Measurements from ENCODE around the gene ACOT4.
"Not testable (repeated sequence)": the region's sequence is repeated elsewhere in the genome, so short reads cannot be mapped to it uniquely, and the experiment has no call there.

The ACOT4 gene

DNA sequence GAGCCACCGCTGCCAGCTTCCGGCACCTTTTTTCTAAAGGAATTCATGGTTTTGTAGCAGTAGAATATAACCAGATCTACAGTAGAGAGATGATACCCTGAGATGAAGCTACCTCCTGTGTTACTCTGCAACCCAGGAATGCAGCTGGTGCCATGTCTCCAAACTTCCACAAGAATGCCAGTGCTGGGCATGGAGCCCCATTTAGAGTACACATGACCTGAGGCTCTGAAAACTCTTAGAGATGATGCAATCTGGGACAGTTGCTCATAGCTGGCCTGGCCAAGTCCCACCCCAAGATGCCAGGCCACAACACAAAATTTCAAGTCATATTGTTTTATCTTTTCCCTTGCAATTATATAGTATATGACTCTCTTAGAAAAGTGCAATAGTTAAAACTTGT is 14.5 kb upstream of the ACOT4 start:
- DNase-seq = not testable (repeated sequence)

DNA sequence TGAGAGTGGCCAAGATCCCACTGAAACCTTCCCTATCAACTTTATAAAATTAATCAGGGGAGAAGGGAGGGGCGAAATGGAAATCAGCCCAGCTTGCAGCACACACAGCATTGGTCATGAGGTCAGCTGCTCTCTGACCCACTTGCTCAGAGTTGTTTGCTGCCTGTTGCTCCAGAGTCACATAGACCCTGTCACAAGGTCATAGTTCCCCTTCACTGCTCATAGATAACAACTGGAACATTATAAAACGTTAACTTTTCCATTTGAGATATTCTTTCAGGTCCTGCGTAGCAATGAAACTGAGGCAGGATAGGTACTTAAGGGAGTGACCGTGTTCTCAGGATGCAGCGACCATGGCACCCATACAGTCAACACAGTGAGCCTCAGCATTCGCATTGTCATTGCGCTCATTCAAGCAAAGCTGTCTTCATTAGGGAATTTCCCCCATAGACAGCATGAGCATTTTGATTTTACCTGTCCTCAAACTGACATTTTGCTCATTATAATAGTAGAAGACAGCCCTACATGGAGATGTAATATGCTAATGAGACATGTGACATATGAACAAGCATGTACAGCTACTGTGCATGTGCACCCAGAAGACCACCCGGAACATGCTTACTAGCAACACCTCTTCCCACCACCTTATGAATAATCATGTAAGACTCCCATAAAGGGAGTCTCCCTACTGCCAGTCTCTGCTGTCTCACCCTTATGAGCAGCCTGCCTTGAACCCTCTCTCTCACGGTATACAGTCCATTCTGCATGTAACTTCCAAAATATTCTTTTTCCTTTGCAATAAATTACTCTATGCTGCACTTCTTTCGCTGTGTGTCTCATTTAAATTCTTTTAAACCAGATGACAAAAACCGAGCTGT is 9.3 kb upstream of the ACOT4 start:
- DNase-seq = not testable (repeated sequence)

DNA sequence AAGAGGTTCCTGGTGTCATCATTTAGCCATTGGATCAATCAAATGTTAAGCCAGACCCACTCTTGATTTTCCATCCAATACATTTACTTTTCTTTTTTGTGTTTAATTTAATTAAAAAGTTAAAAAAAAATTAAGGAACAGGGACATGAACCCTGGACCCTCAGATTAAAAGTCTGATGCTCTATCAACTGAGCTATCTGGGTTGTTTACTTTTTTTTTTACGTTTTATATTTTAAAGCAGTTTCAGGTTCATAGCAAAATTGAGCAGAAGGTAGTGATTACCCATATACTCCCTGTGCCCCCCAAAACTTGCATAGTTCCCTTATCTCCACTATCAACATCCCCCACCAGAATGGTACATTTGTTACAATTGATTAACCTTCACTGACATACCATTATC is 3.0 kb upstream of the ACOT4 start:
- DNase-seq = no peak

DNA sequence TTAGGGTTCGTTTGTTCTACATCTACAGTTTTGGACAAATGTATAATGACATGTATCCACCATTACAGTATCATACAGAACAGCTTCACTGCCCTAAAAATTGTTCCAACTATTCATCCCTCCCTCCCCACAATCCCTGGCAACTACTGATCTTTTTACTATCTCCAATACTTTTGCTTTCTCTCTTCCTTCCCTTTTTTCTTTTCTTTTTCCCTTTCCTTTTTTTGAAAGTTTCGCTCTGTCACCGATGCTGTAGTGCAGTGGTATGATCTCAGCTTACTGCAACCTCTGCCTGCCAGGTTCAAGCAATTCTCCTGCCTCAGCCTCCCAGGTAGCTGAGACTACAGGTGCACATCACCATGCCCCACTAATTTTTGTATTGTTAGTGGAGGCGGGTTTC is 2.6 kb upstream of the ACOT4 start:
- DNase-seq = no peak

DNA sequence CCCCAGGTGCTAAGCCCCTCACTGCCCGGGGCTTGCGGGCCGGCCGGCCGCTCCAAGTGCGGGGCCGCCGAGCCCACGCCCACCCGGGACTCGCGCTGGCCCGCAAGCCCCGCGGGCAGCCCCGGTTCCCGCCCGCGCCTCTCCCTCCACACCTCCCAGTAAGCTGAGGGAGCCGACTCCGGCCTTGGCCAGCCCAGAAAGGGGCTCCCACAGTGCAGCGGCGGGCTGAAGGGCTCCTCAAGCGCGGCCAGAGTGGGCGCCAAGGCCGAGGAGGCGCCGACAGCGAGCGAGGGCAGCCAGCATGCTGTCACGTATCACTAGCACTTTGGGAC is 1.0 kb upstream of the ACOT4 start:
- not testable (repeated sequence) for DNase-seq

DNA sequence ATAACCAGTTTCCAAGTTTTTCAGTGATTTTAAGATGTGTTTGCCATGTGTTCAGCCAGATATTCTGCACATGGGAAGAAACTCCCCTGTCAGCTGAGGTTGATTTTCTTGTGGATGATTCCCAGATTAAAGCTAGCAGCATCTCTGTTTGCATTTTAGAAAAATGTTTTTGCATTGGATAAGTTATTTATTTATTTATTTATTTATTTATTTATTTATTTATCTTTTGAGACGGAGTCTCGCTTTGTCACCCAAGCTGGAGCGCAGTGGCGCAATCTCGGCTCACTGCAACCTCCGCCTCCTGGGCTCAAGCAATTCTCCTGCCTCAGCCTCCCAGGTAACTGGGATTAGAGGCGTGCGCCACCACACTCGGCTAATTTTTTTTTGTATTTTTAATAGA is 2.8 kb downstream of the ACOT4 start:
- DNase-seq = no peak

DNA sequence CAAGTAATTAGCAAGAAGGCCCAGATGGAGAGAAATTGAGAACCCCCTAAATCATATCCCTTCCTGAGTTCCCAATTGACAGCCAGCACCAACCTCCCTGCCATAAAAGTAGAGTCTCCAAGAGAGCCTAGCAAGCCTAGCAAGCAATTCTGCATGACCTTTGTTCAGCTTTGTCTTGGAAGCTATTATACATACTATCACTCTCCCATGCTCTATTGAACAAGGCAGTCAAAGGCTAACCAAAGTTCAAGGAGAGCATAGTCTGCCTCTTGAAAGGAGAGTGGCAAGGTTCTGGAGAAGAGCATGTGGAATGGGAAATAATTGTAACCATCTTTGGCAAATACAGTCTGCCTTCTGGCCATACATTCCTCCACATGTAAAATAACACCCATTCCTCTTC is 7.8 kb downstream of the ACOT4 start:
- no peak for DNase-seq

DNA sequence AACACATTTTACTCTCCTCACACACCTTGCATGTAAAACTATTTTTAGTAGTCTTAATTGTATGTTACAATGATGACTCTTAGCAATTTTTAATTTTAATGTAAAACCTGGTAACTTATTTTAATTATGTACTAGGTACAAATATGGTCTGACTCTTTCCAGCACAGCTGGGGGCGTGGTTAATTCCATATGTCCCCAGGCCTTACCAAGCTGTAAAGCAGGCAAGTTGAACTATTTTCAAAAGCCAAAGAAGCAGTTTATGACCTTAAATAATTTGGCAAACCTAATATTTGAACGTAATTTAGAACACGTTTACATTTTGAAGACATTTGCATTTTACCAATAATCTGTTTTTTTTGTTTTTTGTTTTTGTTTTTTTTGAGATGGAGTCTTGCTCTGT is 11.3 kb downstream of the ACOT4 start:
- no peak for DNase-seq

DNA sequence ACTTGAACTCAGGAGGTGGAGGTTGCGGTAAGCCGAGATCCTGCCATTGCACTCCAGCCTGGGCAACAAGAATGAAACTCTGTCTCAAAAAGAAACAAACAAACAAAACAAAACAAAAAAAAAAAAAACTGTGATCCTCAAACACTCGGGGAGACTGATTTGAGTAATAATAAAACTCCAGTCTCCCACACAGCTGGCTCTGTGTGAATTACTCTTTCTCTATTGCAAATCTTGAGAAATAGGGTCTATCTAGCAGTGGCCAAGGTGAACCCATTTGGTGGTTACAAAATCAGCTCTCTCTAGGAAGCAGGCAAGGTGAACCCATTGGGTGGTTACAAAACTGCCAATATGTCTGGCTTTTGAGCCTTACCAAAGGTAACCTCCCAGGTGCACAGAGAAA is 14.6 kb downstream of the ACOT4 start:
- DNase-seq = no peak

DNA sequence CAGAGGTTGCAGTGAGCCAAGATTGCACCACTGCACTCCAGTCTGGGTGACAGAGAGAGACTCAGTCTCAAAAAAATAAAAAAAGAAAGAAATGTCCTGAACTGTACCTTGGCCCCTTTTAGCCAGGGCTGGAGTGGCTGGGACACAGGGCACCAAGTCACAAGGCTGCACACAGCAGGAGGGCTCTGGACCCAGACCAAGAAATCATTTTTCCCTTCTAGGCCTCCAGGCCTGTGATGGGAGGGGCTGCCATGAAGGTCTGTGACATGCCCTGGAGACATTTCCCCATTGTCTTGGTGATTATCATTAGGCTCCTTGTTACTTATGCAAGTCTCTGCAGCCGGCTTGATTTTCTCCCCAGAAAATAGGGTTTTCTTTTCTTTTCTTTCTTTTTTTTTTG is 15.6 kb downstream of the ACOT4 start:
- DNase-seq = no peak

DNA sequence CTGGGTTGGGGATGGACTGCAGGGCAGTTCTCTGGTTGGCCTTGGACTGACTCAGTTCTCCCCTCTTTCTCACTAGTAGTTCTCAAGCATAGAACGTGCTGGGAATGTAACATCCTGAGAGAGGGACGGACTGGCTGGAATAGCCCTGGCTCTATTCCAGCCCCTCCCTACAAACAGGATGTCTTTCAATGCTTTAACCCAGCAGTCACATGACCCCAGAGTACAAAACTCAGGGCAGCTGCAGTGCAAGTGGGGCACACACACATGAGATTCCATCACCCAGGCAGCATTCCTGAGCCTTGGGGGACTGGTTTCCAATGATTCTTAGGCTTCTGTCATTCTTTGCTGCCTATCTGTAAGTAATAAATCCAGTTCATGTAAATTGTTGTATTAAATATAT is 19.0 kb downstream of the ACOT4 start:
- no peak for DNase-seq

DNA sequence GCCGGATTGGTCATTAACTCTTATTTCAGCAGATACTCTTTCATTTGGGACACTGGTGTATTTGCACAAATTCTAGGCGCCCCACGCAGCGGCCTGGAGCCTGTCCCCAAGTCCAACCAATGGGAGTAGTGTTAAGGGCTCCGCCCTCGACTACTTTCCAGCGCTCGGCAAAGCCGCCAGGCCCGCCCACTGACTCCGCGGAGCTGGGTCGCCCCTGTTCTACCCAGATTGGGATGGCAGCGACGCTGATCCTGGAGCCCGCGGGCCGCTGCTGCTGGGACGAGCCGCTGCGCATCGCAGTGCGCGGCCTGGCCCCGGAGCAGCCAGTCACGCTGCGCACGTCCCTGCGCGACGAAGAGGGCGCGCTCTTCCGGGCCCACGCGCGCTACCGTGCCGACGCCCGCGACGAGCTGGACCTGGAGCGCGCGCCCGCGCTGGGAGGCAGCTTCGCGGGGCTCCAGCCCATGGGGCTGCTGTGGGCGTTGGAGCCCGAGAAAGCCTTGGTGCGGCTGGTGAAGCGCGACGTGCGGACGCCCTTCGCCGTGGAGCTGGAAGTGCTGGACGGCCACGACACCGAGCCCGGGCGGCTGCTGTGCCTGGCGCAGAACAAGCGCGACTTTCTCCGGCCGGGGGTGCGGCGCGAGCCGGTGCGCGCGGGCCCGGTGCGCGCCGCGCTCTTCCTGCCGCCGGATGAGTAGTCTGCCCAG is 20.8 kb downstream of the ACOT4 start, which contains the start of gene ACOT6:
Gene ACOT6, plus strand, starts transcription at position 179 of the 707 bp plus-strand sequence. Its CDS starts 55 bp downstream, at position 234.
- peak; percentile 69 for DNase-seq

DNA sequence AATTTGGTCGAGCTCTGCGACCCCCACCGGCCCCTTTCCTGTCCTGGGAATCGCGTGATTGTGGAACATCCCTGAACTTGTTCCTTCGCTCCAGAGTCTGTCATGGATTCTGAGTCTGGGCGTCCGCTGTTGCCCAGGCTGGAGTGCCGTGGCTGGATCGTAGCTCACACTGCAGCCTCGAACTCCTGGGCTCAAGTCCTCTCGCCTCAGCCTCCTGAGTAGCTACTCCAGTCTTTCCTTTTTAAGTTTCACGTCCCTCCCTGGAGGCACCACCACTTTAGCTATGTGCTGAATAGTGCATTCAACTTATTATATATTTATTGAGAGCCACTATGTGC is 21.3 kb downstream of the ACOT4 start:
- no peak for DNase-seq

DNA sequence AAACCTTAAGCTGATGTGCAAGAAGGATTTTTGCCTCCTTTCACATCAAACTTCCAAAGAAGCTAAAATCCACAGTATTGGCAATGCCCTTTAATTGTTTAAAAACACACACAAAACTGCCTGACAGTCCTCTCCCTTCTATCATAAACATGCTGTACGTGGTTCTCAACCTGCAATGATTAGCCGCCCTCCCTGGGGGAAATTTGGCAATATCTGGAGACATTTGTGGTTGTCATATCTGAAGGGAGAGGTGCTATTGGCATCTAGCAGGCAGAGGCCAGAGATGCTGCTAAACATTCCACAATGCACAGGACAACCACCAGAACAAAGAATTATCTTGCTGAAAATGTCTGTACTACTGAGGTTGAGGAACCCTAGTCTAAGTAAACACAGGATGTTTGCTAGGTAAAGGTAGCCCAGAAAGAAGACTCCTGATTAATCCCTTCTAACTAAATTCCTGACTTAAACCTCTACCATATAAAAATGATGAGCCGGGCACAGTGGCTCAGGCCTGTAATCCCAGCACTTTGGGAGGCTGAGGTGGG is 21.8 kb downstream of the ACOT4 start:
- no peak for DNase-seq

DNA sequence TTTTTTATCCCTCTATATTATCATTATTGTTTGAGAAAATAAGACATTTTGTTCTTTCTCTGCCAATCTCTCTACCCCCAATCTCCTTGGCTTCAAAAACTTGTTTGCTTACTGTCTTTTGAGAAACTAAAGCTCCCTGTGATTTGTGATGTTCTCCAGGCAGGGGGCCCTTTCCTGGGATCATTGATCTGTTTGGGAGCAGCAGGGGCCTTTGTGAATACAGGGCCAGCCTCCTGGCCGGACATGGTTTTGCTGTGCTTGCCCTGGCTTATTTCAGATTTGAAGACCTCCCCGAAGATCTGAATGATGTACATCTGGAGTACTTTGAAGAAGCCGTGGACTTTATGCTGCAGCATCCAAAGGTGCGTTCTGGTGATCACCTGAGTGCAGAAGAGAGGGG is 25.2 kb downstream of the ACOT4 start:
- DNase-seq = no peak

DNA sequence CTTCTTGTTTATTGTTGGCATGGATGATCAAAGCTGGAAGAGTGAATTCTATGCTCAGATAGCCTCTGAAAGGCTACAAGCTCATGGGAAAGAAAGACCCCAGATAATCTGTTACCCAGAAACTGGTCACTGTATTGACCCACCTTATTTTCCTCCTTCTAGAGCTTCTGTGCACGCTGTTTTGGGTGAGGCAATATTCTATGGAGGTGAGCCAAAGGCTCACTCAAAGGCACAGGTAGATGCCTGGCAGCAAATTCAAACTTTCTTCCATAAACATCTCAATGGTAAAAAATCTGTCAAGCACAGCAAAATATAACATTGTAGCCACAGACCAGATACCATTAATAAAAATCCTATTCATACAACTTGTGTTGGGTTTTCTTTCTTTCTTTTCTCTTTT is 27.9 kb downstream of the ACOT4 start:
- no peak for DNase-seq

DNA sequence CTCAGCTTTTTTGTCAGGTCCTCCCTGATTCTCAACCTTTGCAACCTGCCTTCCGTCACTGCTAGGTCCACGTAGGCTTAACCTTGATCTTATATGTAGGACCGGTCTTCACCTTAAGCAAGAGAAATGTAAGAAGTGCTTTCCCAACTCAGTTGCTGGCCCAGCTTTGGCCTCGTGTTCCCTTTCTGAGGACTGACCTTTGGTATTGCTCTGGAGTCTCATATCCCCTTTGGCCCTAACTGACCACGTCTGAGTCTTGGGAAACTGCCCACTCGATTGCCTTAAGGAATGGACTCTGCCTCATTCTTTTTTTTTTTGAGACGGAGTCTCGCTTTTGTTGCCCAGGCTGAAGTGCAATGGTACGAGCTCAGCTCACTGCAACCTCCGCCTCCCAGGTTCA is 28.6 kb downstream of the ACOT4 start:
- no peak for DNase-seq

DNA sequence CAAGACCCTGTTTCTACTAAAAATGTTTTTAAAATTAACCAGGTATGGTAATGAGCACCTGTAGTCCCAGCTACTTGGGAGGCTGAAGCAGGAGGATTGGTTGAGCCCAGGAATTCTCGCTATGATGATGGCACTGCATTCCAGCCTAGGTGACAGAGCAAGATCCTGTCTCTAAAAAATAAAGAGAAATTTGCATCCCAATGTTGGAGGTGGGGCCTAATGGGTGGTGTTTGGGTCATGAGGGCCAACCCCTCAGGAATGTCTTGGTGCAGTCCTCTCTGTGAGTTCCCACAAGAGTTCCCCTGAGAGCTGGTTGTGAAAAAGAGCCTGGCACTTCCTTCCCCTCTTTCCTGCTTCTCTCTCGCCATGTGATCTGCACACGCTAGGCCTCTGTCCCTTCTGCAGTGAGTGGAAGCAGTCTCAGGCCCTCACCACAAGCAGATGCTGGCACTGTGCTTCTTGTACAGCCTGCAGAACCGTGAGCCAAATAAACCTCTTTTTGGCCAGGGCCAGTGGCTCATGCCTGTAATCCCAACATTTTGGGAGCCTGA is 31.9 kb downstream of the ACOT4 start:
- no peak for DNase-seq

DNA sequence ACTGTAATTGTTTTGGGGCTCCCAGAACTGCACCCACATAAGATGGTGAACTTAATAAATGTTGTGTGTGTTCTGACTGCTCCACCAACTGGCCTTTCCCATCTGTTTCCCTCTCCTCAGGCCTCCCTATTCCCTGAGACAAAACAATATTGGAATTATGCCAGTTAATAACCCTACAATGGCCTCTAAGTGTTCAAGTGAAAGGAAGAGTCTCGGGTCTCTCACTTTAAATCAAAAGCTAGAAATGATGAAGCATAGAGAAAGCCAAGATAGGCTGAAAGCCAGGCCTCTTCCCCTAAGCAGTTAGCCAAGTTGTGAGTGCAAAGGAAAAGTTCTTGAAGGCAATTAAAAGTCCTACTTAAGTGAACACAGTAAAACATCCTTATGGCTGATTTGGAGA is 34.0 kb downstream of the ACOT4 start:
- DNase-seq = no peak

DNA sequence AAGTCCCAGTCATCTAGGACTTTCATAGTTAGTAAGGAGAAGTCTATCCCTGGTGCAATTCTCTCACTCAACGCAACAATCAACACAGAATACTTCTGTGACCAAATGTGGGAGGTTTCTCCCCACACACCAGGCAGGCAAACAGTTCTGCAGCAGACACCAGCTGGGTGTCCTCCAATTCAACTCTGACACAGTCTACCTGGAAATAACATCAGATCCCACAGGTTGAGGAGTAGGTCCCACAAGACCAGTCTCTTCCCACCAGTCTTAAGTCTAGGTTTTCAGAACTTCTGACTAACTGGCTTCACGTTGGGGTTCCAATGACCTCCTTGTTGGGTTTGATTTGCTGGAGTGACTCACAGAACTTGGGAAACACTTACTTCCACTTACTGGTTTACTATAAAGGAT is 35.5 kb downstream of the ACOT4 start:
- DNase-seq = no peak

DNA sequence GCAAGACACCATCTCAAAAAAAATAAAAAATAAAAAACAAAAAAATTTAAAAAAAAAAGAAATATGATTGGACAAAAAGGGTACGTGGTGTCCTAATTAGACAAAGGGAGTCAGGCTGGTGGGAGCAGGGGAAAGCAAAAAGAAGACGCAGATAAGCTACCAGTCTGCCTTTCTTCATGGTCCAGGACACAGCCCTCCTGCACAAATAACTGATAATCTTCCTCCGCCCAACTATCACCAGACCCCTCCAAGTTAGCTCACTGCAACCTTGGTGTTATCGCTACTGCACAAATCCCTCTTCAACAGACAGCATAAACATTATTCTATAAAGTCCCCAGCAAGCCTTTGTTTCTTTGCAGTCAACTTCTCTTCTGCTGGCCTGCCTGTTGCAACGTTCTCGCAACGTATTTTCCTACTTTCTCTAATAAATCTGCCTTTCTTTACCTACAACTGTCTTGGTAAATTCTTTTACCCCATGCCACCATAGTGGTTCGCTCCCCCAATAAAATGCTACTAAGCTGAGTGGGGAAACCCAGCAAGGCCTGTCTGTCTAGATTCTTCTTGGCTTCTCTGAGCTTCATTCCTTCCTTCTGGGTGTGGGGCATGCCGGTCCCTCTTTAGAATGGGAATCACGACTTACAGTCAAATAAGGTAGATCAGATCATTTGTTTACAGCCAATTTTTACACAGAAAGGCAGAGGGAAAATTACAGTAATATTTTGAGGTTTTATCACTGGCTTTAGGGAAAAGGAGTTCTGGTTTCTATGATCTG is 38.5 kb downstream of the ACOT4 start:
- DNase-seq = no peak

DNA sequence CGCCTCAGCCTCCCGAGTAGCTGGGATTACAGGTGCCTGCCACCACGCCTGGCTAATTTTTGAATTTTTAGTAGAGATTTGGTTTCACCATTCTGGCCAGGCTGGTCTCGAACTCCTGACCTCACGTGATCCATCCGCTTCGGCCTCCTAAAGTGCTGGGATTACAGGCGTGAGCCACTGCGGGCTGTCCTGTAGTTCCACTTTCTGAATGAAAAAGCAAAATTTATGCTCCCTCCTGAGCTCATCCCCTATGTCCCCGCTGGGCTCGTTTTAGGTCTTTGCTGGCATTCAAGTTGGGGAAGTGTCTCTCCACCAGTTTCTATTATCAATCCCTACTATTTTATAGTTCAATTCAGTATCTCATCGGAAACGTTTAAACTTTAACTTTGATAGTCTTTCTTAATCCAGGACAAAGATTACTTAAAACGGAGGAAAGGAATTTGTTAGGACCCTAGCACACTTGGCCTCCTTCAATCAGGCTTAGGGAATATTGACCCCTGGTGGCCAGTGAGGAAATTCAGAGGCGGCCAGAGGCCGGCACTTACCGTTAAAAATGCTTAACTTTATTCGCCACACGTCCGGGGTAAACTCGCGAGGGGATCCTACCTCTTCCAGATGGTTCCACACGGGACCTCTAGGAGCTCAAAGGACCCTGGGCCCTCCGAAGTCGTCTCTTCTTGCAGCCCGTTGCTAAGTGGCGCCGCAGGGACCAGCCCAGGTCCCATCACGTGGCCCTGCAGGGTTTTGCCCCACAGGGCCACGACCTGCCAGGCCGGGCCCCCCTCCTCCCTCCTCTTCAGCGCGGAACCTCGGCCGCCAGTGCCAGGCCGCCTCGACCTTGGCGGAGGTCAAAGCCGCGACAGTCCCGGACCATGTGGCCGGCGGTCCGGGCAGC is 41.7 kb downstream of the ACOT4 start:
- peak; percentile 49 for DNase-seq

All from central memory CD4-positive, alpha-beta T cell (primary cell).